H9 (cell line): Measurements from ENCODE around the gene SDK1. TPM values are rescaled to one million over a fixed set of nuclear protein-coding genes. Genes with fewer than 3 reads are reported as not detected.

ENCODE experiments used
- DNase-seq: peaks from one replicate; pipeline ENCODE4 v3.0.0-alpha.2; 2017
- H2AFZ ChIP-seq: one replicate; pipeline ENCODE4 v1.6.1; 2013; ENCODE audit warnings: mild to moderate bottlenecking, low read length, control low read depth, moderate library complexity
- H2AK5ac ChIP-seq: 2 replicates; pipeline ENCODE4 v1.6.1; 2013; ENCODE audit warnings: low read length, control low read depth, mixed read lengths; ENCODE audit not compliant: insufficient read length
- H2BK120ac ChIP-seq: one replicate; pipeline ENCODE4 v1.6.1; 2013; ENCODE audit warnings: low read depth, mild to moderate bottlenecking, low read length, control low read depth, inconsistent platforms; ENCODE audit not compliant: poor library complexity, severe bottlenecking
- H2BK12ac ChIP-seq: 2 replicates; pipeline ENCODE4 v1.6.1; 2013; ENCODE audit warnings: low read length, control low read depth, mixed read lengths, low read depth; ENCODE audit not compliant: insufficient read length
- H2BK15ac ChIP-seq: 2 replicates; pipeline ENCODE4 v1.6.1; 2013; ENCODE audit warnings: low read depth, low read length, control low read depth
- H2BK20ac ChIP-seq: one replicate; pipeline ENCODE4 v1.6.1; 2013; ENCODE audit warnings: low read depth, mild to moderate bottlenecking, low read length, control low read depth, inconsistent platforms; ENCODE audit not compliant: poor library complexity, severe bottlenecking
- H2BK5ac ChIP-seq: 2 replicates; pipeline ENCODE4 v1.6.1; 2013; ENCODE audit warnings: low read length, control low read depth, mixed read lengths; ENCODE audit not compliant: insufficient read length
- H3K14ac ChIP-seq: 2 replicates; pipeline ENCODE4 v1.6.1; 2013; ENCODE audit warnings: low read length, control low read depth; ENCODE audit not compliant: insufficient read depth
- H3K18ac ChIP-seq: 2 replicates; pipeline ENCODE4 v1.6.1; 2013; ENCODE audit warnings: low read depth, mild to moderate bottlenecking, mixed read lengths, low read length, control low read depth; ENCODE audit not compliant: insufficient read length
- H3K23ac ChIP-seq: 2 replicates; pipeline ENCODE4 v1.6.1; 2013; ENCODE audit warnings: low read length, control low read depth, mixed read lengths, low read depth; ENCODE audit not compliant: insufficient read length
- H3K23me2 ChIP-seq: 2 replicates; pipeline ENCODE4 v1.6.1; 2013; ENCODE audit warnings: low read depth, mild to moderate bottlenecking, mixed read lengths, low read length, control low read depth; ENCODE audit not compliant: insufficient read length, poor library complexity, severe bottlenecking
- H3K27ac ChIP-seq: 2 replicates; pipeline ENCODE4 v1.5.1; 2013; ENCODE audit warnings: low read length, control low read depth, mixed read lengths, low read depth; ENCODE audit not compliant: insufficient read length
- H3K27me3 ChIP-seq: 2 replicates; pipeline ENCODE4 v1.6.1; 2013; ENCODE audit warnings: low read length, control low read depth, inconsistent platforms; ENCODE audit not compliant: insufficient read depth
- H3K4ac ChIP-seq: 2 replicates; pipeline ENCODE4 v1.6.1; 2013; ENCODE audit warnings: low read depth, mild to moderate bottlenecking, control low read depth, inconsistent platforms, low read length, moderate library complexity
- H3K4me1 ChIP-seq: 2 replicates; pipeline ENCODE4 v1.6.1; 2013; ENCODE audit warnings: low read length, control low read depth, inconsistent platforms; ENCODE audit not compliant: insufficient read depth
- H3K4me2 ChIP-seq: 2 replicates; pipeline ENCODE4 v1.6.1; 2013; ENCODE audit warnings: low read length, control low read depth, mixed read lengths; ENCODE audit not compliant: insufficient read length, insufficient read depth
- H3K56ac ChIP-seq: 2 replicates; pipeline ENCODE4 v1.6.1; 2013; ENCODE audit warnings: low read depth, mild to moderate bottlenecking, mixed read lengths, low read length, control low read depth; ENCODE audit not compliant: insufficient read length
- H3K79me1 ChIP-seq: 2 replicates; pipeline ENCODE4 v1.6.1; 2013; ENCODE audit warnings: low read depth, mild to moderate bottlenecking, moderate library complexity, low read length, control low read depth, inconsistent platforms; ENCODE audit not compliant: insufficient read depth, poor library complexity, severe bottlenecking
- H3K79me2 ChIP-seq: 2 replicates; pipeline ENCODE4 v1.6.1; 2013; ENCODE audit warnings: low read length, control low read depth, inconsistent platforms; ENCODE audit not compliant: insufficient read depth
- H3K9ac ChIP-seq: 2 replicates; pipeline ENCODE4 v1.6.1; 2013; ENCODE audit warnings: low read length, control low read depth, mixed read lengths; ENCODE audit not compliant: insufficient read length; ENCODE audit errors: extremely low read depth
- H3K9me3 ChIP-seq: one replicate; pipeline ENCODE4 v1.6.1; 2013; ENCODE audit warnings: low read depth, low read length, inconsistent platforms; ENCODE audit not compliant: control insufficient read depth
- H3T11ph ChIP-seq: one replicate; pipeline ENCODE4 v1.6.1; 2013; ENCODE audit warnings: mild to moderate bottlenecking, low read length, control low read depth, inconsistent platforms
- H4K20me1 ChIP-seq: one replicate; pipeline ENCODE4 v1.6.1; 2013; ENCODE audit not compliant: control insufficient read depth, insufficient read length, insufficient read depth
- H4K5ac ChIP-seq: 2 replicates; pipeline ENCODE4 v1.6.1; 2013; ENCODE audit warnings: low read depth, mild to moderate bottlenecking, mixed read lengths, low read length, control low read depth; ENCODE audit not compliant: insufficient read length
- H4K8ac ChIP-seq: replicated peaks from 2 replicates; pipeline ENCODE4 v1.6.1; 2013; ENCODE audit warnings: low read length, control low read depth, mixed read lengths, low read depth; ENCODE audit not compliant: insufficient read length
- H4K91ac ChIP-seq: 2 replicates; pipeline ENCODE4 v1.6.1; 2013; ENCODE audit warnings: low read depth, mild to moderate bottlenecking, moderate library complexity, mixed read lengths, low read length, control low read depth; ENCODE audit not compliant: insufficient read length
- H3K27ac Mint-ChIP-seq, 3 experiments: 2 replicates in 2 of 3; 3 replicates in 1 of 3; pipeline ENCODE4 v1.8.0; 2020 to 2021; ENCODE audit warnings: mixed read lengths in 3 of 3, mild to moderate bottlenecking in 1 of 3, moderate library complexity in 1 of 3
- H3K27me3 Mint-ChIP-seq: 2 replicates; pipeline ENCODE4 v1.8.0; 2021; ENCODE audit warnings: low read depth, mild to moderate bottlenecking, moderate library complexity, mixed read lengths
- H3K36me3 Mint-ChIP-seq, 3 experiments: 2 replicates in 2 of 3; 3 replicates in 1 of 3; pipeline ENCODE4 v1.8.0; 2020 to 2021; ENCODE audit warnings: low read depth in 3 of 3, mixed read lengths in 3 of 3; ENCODE audit not compliant: insufficient read depth in 1 of 3
- H3K4me1 Mint-ChIP-seq, 2 experiments: 2 replicates each; pipeline ENCODE4 v1.8.0; 2020; ENCODE audit warnings: mixed read lengths in 2 of 2
- H3K4me3 Mint-ChIP-seq, 2 experiments: 2 replicates in 1 of 2; 3 replicates in 1 of 2; pipeline ENCODE4 v1.8.0; 2020 to 2021; ENCODE audit warnings: mild to moderate bottlenecking in 2 of 2, mixed read lengths in 2 of 2, moderate library complexity in 1 of 2
- H3K9me3 Mint-ChIP-seq, 2 experiments: 2 replicates in 1 of 2; 3 replicates in 1 of 2; pipeline ENCODE4 v1.8.0; 2020; ENCODE audit warnings: mild to moderate bottlenecking in 2 of 2, mixed read lengths in 2 of 2, moderate library complexity in 1 of 2
- CTCF ChIP-seq: fragments of 200-600 bp; sonication (generic); conservative IDR thresholded peaks from 3 replicates; pipeline ENCODE4 v1.8.0; 2021; ENCODE audit warnings: antibody characterized with exemption, mild to moderate bottlenecking
- WGBS: extraction: QIAGEN DNeasy Blood & Tissue Kit; methylation state at CpG from one replicate; pipeline ENCODE4 v1.1.7; 2013; ENCODE audit warnings: missing lambda C conversion rate, low lambda C conversion rate, mixed read lengths; ENCODE audit not compliant: insufficient read length; ENCODE audit errors: extremely low coverage; 5-methylcytosine and 5-hydroxymethylcytosine counted together
- total RNA-seq: library from RNA; stranded (reverse); gene quantifications from 2 replicates; pipeline ENCODE4 v1.2.1, GENCODE V29; 2021

Gene SDK1
- total RNA-seq, 1 experiment from 2014 or later: 8.7 TPM

GRCh38 chr7:4113976-4114375, 812.9 kb downstream of the SDK1 start:
- H3K27ac Mint-ChIP-seq: no peak overlapping the region; a peak in 1 of 7 replicates
- Histone ChIP-seq H3K27ac (no peak overlapping the region), H3K79me2 (no peaks in the 10 kb centered on the region), H2AK5ac (no peak overlapping the region), H2BK5ac (no peak overlapping the region), H2BK20ac (no peak overlapping the region), H3T11ph (no peak overlapping the region), H4K91ac (no peak overlapping the region), H3K27me3 (no peaks in the 10 kb centered on the region), H3K56ac (no peak overlapping the region), H3K23me2 (no peaks in the 10 kb centered on the region), H2BK120ac (no peak overlapping the region), H2BK15ac (no peak overlapping the region), H3K79me1 (no peaks in the 10 kb centered on the region), H4K8ac (no peak overlapping the region), H4K20me1 (no peaks in the 10 kb centered on the region), H4K5ac (no peak overlapping the region), H3K4ac (no peak overlapping the region), H3K4me2 (no peak overlapping the region), H2AFZ (no peak overlapping the region), H3K9me3 (no peaks in the 10 kb centered on the region), H2BK12ac (no peak overlapping the region), H3K18ac (no peak overlapping the region), H3K4me1 (no peaks in the 10 kb centered on the region), H3K23ac (no peak overlapping the region), H3K9ac (no peak overlapping the region), H3K14ac (no peak overlapping the region)
- no peak for DNase-seq
- no peak overlapping the region for H3K4me3 Mint-ChIP-seq
- WGBS: no CpG with 5 or more reads among the region's 25 CpGs
- TF ChIP-seq CTCF: no peak
- H3K4me1 Mint-ChIP-seq: peaks cover 3 to 4% of the 10 kb centered on the region in 2 experiments; a peak in 3 of 4 replicates
- H3K36me3 Mint-ChIP-seq: peaks cover 5 to 15% (median 10%) of the 10 kb centered on the region in 3 experiments
- H3K27me3 Mint-ChIP-seq: no peaks in the 10 kb centered on the region; the same call in 1 of the 2 replicates
- H3K9me3 Mint-ChIP-seq: peaks cover 3 to 4% of the 10 kb centered on the region in 2 experiments; a peak in 4 of 5 replicates
